22Rv1 (cell line): ENCODE data around the gene LRRC27.

Experiments
- CTCF ChIP-seq: fragments of 450-650 bp; IDR thresholded peaks from 2 replicates; pipeline ENCODE4 v1.5.1; 2017; ENCODE audit warnings: mild to moderate bottlenecking
- ZFX ChIP-seq: fragments of 450-650 bp; IDR thresholded peaks from 2 replicates; pipeline ENCODE4 v1.6.1; 2017; ENCODE audit warnings: antibody characterized with exemption, borderline replicate concordance

- TF ChIP-seq CTCF (no peak), ZFX (no peak)
Measured at GRCh38 chr10:132428486-132428995, 96.5 kb downstream of the LRRC27 start.
